Activated CD4-positive, alpha-beta T cell treated with anti-CD3 and anti-CD28 coated beads, Interleukin-2, amount 50 U/mL, for 48 hours (primary cell): ENCODE results near the gene SLC16A1.

Source experiments
- DNase-seq, 2 experiments: peaks; one replicate each; pipeline ENCODE4 v3.0.0-alpha.2; 2020

SLC16A1 gene

GRCh38 chr1:112879834-112880233, 76.2 kb downstream of the SLC16A1 start:
- no peak for DNase-seq

GRCh38 chr1:112878321-112878720, 77.7 kb downstream of the SLC16A1 start:
- no peak for DNase-seq

GRCh38 chr1:112877750-112878149, 78.2 kb downstream of the SLC16A1 start:
- no peak for DNase-seq

- DNase-seq: no peak
Measured at GRCh38 chr1:112876315-112876714, 79.7 kb downstream of the SLC16A1 start.

- no peak for DNase-seq
Measured at GRCh38 chr1:112872551-112872962, 83.4 kb downstream of the SLC16A1 start.

- DNase-seq: no peak
Measured at GRCh38 chr1:112870887-112871646, 84.9 kb downstream of the SLC16A1 start.

- DNase-seq: no peak
Measured at GRCh38 chr1:112869895-112870294, 86.1 kb downstream of the SLC16A1 start.

GRCh38 chr1:112868191-112868590, 87.8 kb downstream of the SLC16A1 start:
- no peak for DNase-seq

- DNase-seq: no peak
Measured at GRCh38 chr1:112866981-112867380, 89.0 kb downstream of the SLC16A1 start.

- DNase-seq: no peak
Measured at GRCh38 chr1:112866151-112866550, 89.8 kb downstream of the SLC16A1 start.

- no peak for DNase-seq
Measured at GRCh38 chr1:112862753-112863426, 93.1 kb downstream of the SLC16A1 start.
